Karpas-422 (cell line): ENCODE data around the gene FGD5. TPM values are rescaled to one million over a fixed set of nuclear protein-coding genes. Genes with fewer than 3 reads are reported as not detected.

Experiments used
- DNase-seq: peaks from one replicate; pipeline ENCODE4 v3.0.0-alpha.2; 2015
- H2AFZ ChIP-seq: fragments of 200-600 bp; sonication (generic); 2 replicates; pipeline ENCODE4 v1.6.1; 2014; ENCODE audit warnings: antibody characterized with exemption, low read length, mixed read lengths
- H3K27ac ChIP-seq: fragments of 200-600 bp; sonication (generic); 2 replicates; pipeline ENCODE4 v1.5.1; 2014; ENCODE audit warnings: mild to moderate bottlenecking, low read length, moderate library complexity
- H3K27me3 ChIP-seq: fragments of 200-600 bp; sonication (generic); 2 replicates; pipeline ENCODE4 v1.6.1; 2014; ENCODE audit warnings: low read length, mixed read lengths
- H3K36me3 ChIP-seq: fragments of 200-600 bp; sonication (generic); 2 replicates; pipeline ENCODE4 v1.6.1; 2014; ENCODE audit warnings: low read length, mixed read lengths; ENCODE audit not compliant: insufficient read depth
- H3K4me1 ChIP-seq: fragments of 200-600 bp; sonication (generic); 2 replicates; pipeline ENCODE4 v1.6.1; 2014; ENCODE audit warnings: mild to moderate bottlenecking, low read length, mixed read lengths
- H3K4me2 ChIP-seq: fragments of 200-600 bp; sonication (generic); 2 replicates; pipeline ENCODE4 v1.6.1; 2014; ENCODE audit warnings: low read length, low read depth, mild to moderate bottlenecking; ENCODE audit not compliant: poor library complexity, severe bottlenecking
- H3K4me3 ChIP-seq: fragments of 200-600 bp; sonication (generic); 2 replicates; pipeline ENCODE4 v1.5.1; 2014; ENCODE audit warnings: mild to moderate bottlenecking, antibody characterized with exemption, low read length, mixed read lengths
- H3K79me2 ChIP-seq: fragments of 200-600 bp; sonication (generic); 2 replicates; pipeline ENCODE4 v1.6.1; 2014; ENCODE audit warnings: mild to moderate bottlenecking, low read length, mixed read lengths
- H3K9ac ChIP-seq: fragments of 200-600 bp; sonication (generic); 2 replicates; pipeline ENCODE4 v1.6.0; 2014; ENCODE audit warnings: low read length
- H3K9me2 ChIP-seq: fragments of 200-600 bp; sonication (generic), shearing (Covaris generic); replicated peaks from 2 replicates; pipeline ENCODE4 v1.6.0; 2014; ENCODE audit warnings: mild to moderate bottlenecking, low read length, moderate library complexity; ENCODE audit not compliant: insufficient read depth
- H3K9me3 ChIP-seq: fragments of 300-700, 200-600 bp; sonication (generic); 2 replicates; pipeline ENCODE4 v1.6.1; 2014; ENCODE audit warnings: low read length, mixed read lengths
- H4K20me1 ChIP-seq: fragments of 200-600 bp; sonication (generic); 2 replicates; pipeline ENCODE4 v1.6.1; 2014; ENCODE audit warnings: mild to moderate bottlenecking, antibody characterized with exemption, low read length, low read depth; ENCODE audit not compliant: insufficient read depth
- total RNA-seq: library from RNA; depleted of rRNA; stranded (reverse); fragments of >200 nt; shearing (Covaris generic); gene quantifications from 2 replicates; pipeline ENCODE4 v1.2.3, GENCODE V29; 2014; ENCODE audit warnings: low replicate concordance

Gene FGD5
- total RNA-seq, 1 experiment from 2014 or later: not detected

DNA sequence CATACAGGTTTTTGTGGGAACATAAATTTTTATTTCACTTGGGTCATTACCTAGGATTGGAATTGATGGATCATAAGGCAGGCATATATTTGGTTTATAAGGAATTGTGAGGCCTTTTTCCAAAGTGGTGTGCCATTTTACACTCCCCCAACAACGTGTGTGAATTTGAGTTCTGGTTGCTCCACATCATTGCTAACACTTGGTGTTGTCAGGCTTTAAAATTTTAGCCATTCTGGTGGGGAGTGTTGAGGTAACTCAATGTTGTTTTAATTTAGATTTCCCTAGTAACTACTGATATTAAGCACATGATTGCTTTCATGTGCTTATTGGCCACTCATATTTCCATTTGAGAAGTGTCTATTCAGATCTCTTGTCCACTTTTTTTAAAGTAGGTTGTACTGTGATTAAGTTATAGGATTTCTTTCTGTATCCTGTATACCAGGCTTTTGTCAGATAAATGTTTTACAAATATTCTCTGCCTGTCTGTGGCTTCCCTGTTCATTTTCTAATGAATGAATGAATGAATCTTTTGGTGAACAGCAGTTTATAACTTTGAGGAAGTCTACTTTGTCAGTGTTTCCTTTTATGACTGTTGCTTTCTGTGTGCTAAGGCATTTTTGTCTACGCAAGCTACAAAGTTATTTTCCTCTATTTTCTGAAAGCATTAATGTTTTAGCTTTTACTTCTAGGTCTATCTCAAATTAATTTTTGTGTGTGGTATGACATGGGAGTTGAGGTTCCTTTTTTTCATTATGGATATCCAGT is 110.7 kb downstream of the FGD5 start:
- no peak for DNase-seq

DNA sequence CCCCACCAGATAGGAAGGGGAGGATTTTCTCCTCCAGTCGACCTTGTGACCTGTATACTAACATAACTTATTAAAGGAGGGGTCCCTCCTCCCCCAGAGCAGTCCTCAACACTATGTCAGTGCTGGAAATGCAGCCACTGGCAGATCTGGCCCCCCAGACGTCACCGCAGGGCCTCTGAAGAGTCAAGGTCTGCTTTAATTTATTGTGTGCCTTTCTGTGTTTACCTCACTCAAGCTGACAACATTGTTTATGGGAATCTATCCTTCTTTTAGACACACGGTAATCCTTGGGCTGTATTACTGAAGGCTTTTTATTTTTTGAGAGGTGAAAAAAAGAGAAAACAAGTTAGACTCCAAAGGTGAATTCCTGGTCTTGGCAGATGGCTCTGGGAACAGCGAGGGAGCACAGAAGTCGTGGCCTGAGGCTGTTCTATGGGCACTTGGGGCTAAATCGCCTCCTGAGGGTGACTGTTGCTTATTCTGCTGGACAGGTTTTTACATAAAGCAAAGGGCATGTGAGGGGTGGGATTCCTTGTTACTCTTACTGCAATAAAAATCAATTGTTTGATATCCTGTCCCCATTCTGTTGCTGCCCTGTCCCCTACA is 115.2 kb downstream of the FGD5 start:
- H3K4me3 ChIP-seq: no peak overlapping the region
- no peak overlapping the region for H3K27ac ChIP-seq
- H4K20me1 ChIP-seq: no peaks in the 10 kb centered on the region
- H3K79me2 ChIP-seq: no peaks in the 10 kb centered on the region
- no peaks in the 10 kb centered on the region for H3K36me3 ChIP-seq
- H3K9me3 ChIP-seq: no peaks in the 10 kb centered on the region
- no peak overlapping the region for H3K9ac ChIP-seq
- H3K4me1 ChIP-seq: peaks cover 2% of the 10 kb centered on the region
- H3K9me2 ChIP-seq: no peaks in the 10 kb centered on the region
- DNase-seq: no peak
- no peak overlapping the region for H2AFZ ChIP-seq
- no peaks in the 10 kb centered on the region for H3K27me3 ChIP-seq
- H3K4me2 ChIP-seq: no peak overlapping the region

More for the DNA sequence above, 110.7 kb downstream of the FGD5 start:
- no peak overlapping the region for H2AFZ ChIP-seq
- H3K36me3 ChIP-seq: no peaks in the 10 kb centered on the region
- H3K27ac ChIP-seq: no peak overlapping the region
- H3K79me2 ChIP-seq: no peaks in the 10 kb centered on the region
- H3K4me3 ChIP-seq: no peak overlapping the region
- 0 out of 2 replicates have a peak, but pooled peaks cover 2% of the 10 kb centered on the region for H3K4me1 ChIP-seq
- H4K20me1 ChIP-seq: no peaks in the 10 kb centered on the region
- no peaks in the 10 kb centered on the region for H3K27me3 ChIP-seq
- H3K9me3 ChIP-seq: no peaks in the 10 kb centered on the region
- H3K9ac ChIP-seq: no peak overlapping the region
- H3K9me2 ChIP-seq: no peaks in the 10 kb centered on the region
- no peak overlapping the region for H3K4me2 ChIP-seq

DNA sequence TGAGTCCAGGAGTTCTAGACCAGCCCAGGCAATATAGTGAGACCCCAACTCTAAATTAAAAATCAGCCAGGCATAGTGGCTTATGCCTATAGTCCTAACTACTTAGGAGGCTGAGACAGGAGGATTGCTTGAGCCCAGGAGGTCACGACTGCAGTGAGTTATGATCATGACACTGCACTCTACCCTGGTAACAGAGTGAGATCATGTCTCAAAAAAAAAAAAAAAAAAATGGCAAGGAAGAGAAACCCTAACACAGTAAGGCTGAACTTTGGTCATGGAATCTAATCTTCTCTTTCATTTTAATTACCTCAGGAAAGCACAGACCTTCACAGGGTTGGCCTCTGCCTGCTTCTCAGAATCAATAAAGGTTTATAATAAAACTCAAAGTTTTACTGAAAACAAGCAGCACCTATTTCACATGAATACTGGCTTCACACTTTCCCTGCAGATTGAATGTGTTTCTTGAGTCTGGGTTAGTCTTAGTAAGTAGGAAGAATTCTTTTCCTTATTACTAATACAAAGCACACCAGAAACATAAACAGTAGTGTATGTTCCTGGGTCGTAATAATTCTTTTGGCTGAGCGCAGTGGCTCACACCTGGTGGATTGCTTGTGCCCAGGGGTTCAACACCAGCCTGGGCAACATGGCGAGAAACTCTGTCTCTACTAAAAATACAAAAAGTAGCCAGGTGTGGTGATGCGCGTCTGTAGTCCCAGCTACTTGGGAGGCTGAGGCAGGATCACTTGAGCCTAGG is 117.0 kb downstream of the FGD5 start:
- no peak overlapping the region for H3K4me3 ChIP-seq
- no peaks in the 10 kb centered on the region for H3K9me2 ChIP-seq
- no peaks in the 10 kb centered on the region for H3K9me3 ChIP-seq
- no peaks in the 10 kb centered on the region; the same call in 1 of the 2 replicates for H3K27me3 ChIP-seq
- no peak overlapping the region for H3K27ac ChIP-seq
- no peak overlapping the region for H3K4me2 ChIP-seq
- H2AFZ ChIP-seq: no peak overlapping the region
- no peaks in the 10 kb centered on the region for H3K79me2 ChIP-seq
- H3K4me1 ChIP-seq: peaks cover 7% of the 10 kb centered on the region
- H4K20me1 ChIP-seq: peaks cover 5% of the 10 kb centered on the region; the same call in 1 of the 2 replicates
- H3K9ac ChIP-seq: no peak overlapping the region
- DNase-seq: no peak
- H3K36me3 ChIP-seq: no peaks in the 10 kb centered on the region

DNA sequence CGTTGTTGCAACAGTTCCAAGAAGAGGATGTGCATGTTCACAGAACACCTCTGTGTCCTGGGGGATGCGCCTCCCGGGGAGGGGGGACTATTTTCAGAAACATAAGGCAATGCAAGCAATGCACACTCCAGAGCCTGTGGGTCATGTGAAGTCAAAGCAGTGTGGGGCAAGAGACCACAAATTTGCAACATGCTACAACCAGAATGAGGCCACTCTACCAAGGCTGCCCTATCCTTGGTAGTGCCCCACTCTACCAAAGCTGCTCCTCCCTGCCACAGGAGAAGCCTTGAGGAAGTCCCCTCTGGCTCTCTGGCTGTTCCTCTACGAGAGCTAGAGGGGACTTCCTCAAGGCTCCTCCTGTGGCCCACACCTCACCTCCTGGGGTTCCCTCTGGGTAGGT is 120.2 kb downstream of the FGD5 start:
- Histone ChIP-seq H3K4me3 (no peak overlapping the region), H3K9me3 (no peaks in the 10 kb centered on the region), H2AFZ (no peak overlapping the region)

DNA sequence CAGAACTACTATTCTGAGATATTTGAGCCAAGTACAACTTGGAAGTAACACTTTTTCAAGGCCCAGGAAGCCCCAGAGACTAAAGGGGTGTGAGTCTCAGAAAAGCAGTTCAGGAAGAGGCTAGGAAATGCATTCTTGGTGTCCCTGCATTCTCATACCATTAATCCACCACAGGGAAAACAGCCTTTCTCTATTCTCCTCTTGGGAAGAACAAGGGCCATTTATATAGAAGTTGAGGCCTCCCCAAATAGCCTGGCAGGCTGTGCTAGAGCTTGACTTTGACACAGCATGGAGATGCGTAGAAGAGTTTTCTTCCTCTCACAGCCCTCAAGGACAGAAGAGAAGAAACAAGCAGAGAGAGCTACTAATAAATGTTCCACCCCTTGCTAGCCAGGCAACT is 123.1 kb downstream of the FGD5 start:
- Histone ChIP-seq H3K27ac (no peak overlapping the region), H2AFZ (no peak overlapping the region), H3K4me2 (no peak overlapping the region)

More for the DNA sequence above, 120.2 kb downstream of the FGD5 start:
- Histone ChIP-seq H3K4me1 (peaks cover 7% of the 10 kb centered on the region), H3K27ac (no peak overlapping the region), H3K9me2 (no peaks in the 10 kb centered on the region), H3K36me3 (no peaks in the 10 kb centered on the region), H3K27me3 (no peaks in the 10 kb centered on the region; the same call in 1 of the 2 replicates), H4K20me1 (peaks cover 21% of the 10 kb centered on the region), H3K79me2 (no peaks in the 10 kb centered on the region), H3K9ac (no peak overlapping the region), H3K4me2 (no peak overlapping the region)
- no peak for DNase-seq

DNA sequence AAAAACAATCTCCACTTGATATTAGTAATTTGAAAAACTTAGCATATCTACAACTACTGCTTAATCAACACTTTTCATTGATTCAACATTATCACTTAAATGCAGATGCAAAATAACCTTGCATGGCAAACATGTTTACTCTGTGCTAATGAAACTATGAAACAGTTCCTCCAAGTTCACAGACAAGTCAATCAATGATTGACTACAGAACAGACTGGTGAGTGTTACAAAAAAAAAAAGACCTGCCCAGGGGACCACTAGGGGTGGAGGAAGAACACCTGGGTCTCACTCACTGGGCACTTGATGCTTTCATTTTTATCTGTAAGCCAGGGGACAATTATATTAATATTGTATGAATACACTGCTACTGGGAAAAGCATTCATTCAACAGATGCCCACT is 124.3 kb downstream of the FGD5 start:
- H3K4me2 ChIP-seq: no peak overlapping the region
- no peak overlapping the region for H3K4me3 ChIP-seq
- peaks cover 34% of the 10 kb centered on the region for H4K20me1 ChIP-seq
- no peak for DNase-seq
- no peaks in the 10 kb centered on the region for H3K9me2 ChIP-seq
- H3K9ac ChIP-seq: no peak overlapping the region
- H3K27ac ChIP-seq: no peak overlapping the region
- H3K27me3 ChIP-seq: no peaks in the 10 kb centered on the region; the same call in 1 of the 2 replicates
- peaks cover 15% of the 10 kb centered on the region; the same call in 1 of the 2 replicates for H3K36me3 ChIP-seq
- H3K9me3 ChIP-seq: no peaks in the 10 kb centered on the region
- H3K79me2 ChIP-seq: peaks cover 21% of the 10 kb centered on the region
- H2AFZ ChIP-seq: no peak overlapping the region
- H3K4me1 ChIP-seq: peaks cover 18% of the 10 kb centered on the region

More for the DNA sequence above, 123.1 kb downstream of the FGD5 start:
- no peak overlapping the region for H3K4me3 ChIP-seq
- DNase-seq: no peak
- H3K36me3 ChIP-seq: peaks cover 15% of the 10 kb centered on the region; the same call in 1 of the 2 replicates
- H4K20me1 ChIP-seq: peaks cover 34% of the 10 kb centered on the region
- H3K27me3 ChIP-seq: no peaks in the 10 kb centered on the region; the same call in 1 of the 2 replicates
- H3K9ac ChIP-seq: no peak overlapping the region
- no peaks in the 10 kb centered on the region for H3K9me3 ChIP-seq
- peaks cover 19% of the 10 kb centered on the region for H3K79me2 ChIP-seq
- H3K9me2 ChIP-seq: no peaks in the 10 kb centered on the region
- H3K4me1 ChIP-seq: peaks cover 17% of the 10 kb centered on the region

DNA sequence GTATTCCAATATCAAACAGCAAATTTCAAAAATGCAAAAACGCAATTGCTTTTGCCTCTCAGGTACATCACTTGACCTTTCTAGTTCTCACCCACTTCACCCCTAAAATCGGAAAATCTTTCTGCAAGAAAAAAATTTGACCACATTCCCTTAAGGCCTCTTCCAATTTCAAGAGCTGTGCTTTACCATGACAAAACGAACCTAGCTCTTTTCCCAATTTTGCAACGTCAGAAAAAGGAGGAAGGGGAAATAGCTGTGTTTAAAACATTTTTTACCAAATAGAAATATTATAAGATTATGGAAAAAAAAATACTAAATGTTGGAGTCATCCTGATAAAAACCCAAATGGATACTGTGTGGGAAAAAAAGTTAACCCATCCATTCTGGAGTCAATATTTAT is 127.5 kb downstream of the FGD5 start:
- peak overlapping the region; percentile 94 for H3K9ac ChIP-seq
- peaks cover 29% of the 10 kb centered on the region for H4K20me1 ChIP-seq
- no peak overlapping the region for H3K27ac ChIP-seq
- H3K4me1 ChIP-seq: peaks cover 26% of the 10 kb centered on the region
- peak overlapping the region; percentile 93 for H3K4me3 ChIP-seq
- H3K9me2 ChIP-seq: no peaks in the 10 kb centered on the region
- H2AFZ ChIP-seq: no peak overlapping the region
- H3K79me2 ChIP-seq: peaks cover 48% of the 10 kb centered on the region
- peaks cover 15% of the 10 kb centered on the region; the same call in 1 of the 2 replicates for H3K36me3 ChIP-seq
- H3K9me3 ChIP-seq: no peaks in the 10 kb centered on the region
- H3K27me3 ChIP-seq: no peaks in the 10 kb centered on the region
- peak overlapping the region; percentile 93 for H3K4me2 ChIP-seq
- no peak for DNase-seq

DNA sequence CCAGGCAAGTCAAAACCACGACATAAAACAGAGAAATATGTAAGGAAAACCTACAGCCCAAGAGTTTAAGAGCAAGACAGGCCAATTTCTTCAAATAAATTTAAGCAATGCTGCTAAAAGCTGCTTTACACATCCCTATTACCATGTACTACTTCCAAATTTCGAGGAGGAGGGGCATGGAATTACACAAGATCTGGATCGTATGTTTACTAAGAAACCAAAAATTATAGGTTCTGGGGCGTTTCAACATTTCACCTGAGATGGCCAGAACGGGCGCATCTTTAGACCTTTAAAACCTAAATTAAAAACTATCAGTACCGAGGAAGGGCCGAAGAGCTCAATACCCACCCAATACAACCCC is 128.0 kb downstream of the FGD5 start:
- no peaks in the 10 kb centered on the region for H3K27me3 ChIP-seq
- peaks cover 52% of the 10 kb centered on the region for H3K79me2 ChIP-seq
- H3K4me1 ChIP-seq: peaks cover 26% of the 10 kb centered on the region
- peak overlapping the region; percentile 90 for H2AFZ ChIP-seq
- H3K36me3 ChIP-seq: peaks cover 15% of the 10 kb centered on the region; the same call in 1 of the 2 replicates
- no peak for DNase-seq
- peak overlapping the region; percentile 93 for H3K4me2 ChIP-seq
- peak overlapping the region; percentile 91 for H3K27ac ChIP-seq
- H3K9ac ChIP-seq: peak overlapping the region; percentile 94
- H3K9me2 ChIP-seq: no peaks in the 10 kb centered on the region
- H3K9me3 ChIP-seq: no peaks in the 10 kb centered on the region
- peaks cover 29% of the 10 kb centered on the region for H4K20me1 ChIP-seq
- H3K4me3 ChIP-seq: peak overlapping the region; percentile 93
